ENCODE results near the gene RPP40. TPM values are rescaled to one million over a fixed set of nuclear protein-coding genes. Genes with fewer than 3 reads are reported as not detected.
"Not testable (repeated sequence)": the region's sequence is repeated elsewhere in the genome, so short reads cannot be mapped to it uniquely, and the experiment has no call there.

Gene RPP40
- total RNA-seq, 2 experiments from 2014 or later, result 12.2 to 22.7 TPM

DNA sequence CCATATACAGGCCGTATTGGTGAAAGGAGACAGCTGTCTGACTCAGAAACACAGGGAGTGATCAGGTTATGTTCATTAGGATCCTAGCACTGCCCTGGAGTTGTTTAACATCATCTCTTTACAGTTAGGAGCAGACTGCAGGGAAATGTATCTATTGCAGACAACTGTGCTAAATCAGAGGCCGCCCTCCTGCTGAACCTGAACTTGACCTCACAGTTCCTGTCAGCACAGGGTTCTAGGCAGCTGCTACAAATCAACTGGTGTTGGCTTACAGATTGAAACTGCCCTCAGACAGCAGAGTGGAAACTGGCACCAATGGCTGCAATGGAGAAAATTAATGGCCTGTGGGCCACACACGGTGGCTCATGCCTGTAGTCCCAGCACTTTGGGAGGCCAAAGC, 3.7 kb upstream of the RPP40 start:
- TF ChIP-seq, protein P1, sequence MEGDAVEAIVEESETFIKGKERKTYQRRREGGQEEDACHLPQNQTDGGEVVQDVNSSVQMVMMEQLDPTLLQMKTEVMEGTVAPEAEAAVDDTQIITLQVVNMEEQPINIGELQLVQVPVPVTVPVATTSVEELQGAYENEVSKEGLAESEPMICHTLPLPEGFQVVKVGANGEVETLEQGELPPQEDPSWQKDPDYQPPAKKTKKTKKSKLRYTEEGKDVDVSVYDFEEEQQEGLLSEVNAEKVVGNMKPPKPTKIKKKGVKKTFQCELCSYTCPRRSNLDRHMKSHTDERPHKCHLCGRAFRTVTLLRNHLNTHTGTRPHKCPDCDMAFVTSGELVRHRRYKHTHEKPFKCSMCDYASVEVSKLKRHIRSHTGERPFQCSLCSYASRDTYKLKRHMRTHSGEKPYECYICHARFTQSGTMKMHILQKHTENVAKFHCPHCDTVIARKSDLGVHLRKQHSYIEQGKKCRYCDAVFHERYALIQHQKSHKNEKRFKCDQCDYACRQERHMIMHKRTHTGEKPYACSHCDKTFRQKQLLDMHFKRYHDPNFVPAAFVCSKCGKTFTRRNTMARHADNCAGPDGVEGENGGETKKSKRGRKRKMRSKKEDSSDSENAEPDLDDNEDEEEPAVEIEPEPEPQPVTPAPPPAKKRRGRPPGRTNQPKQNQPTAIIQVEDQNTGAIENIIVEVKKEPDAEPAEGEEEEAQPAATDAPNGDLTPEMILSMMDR (conservative IDR thresholded peaks at IDR 0.05; ENCODE audit: low read length), result no peak
- no peak for TF ChIP-seq EZH2phosphoT487 (IDR thresholded peaks at IDR 0.05; ENCODE audit: borderline replicate concordance, low read depth, low read length)
- Histone ChIP-seq H2AFZ (ENCODE audit: low read length) (no peak overlapping the region), H3K4me3 (ENCODE audit: low read depth, low read length, poor library complexity, severe bottlenecking) (no peak overlapping the region), H4K20me1 (ENCODE audit: insufficient read depth, low read length) (no peaks in the 10 kb centered on the region), H3K36me3 (ENCODE audit: insufficient read depth, low read length) (no peaks in the 10 kb centered on the region), H3K27ac (ENCODE audit: low read depth, low read length, poor library complexity, severe bottlenecking) (no peak overlapping the region), H3K79me2 (ENCODE audit: insufficient read depth, low read depth, low read length) (no peaks in the 10 kb centered on the region; the same call in 1 of the 2 replicates), H3K4me2 (ENCODE audit: low read length) (no peak overlapping the region), H3K9me3 (ENCODE audit: low read length) (no peaks in the 10 kb centered on the region), H3K4me1 (ENCODE audit: insufficient read depth, low read length, poor library complexity, severe bottlenecking) (peaks cover 11% of the 10 kb centered on the region), H3K9me2 (ENCODE audit: insufficient read depth, low read length) (no peaks in the 10 kb centered on the region)
- ChIA-PET POLR2A (no interaction called here), CTCF (ENCODE audit: unreplicated experiment) (no interaction called here)
- DNase-seq (ENCODE audit: low spot score), result no peak
- intact Hi-C loops (cut with micrococcal nuclease; ENCODE audit: unreplicated experiment), result no loop called here
- no TSS peak for BruUV-seq (replicated peaks)

GRCh38 chr6:5006222-5006621, 2.4 kb upstream of the RPP40 start:
- H3K4me1 ChIP-seq (ENCODE audit: insufficient read depth, low read length, poor library complexity, severe bottlenecking), result peaks cover 11% of the 10 kb centered on the region
- no peak for DNase-seq (ENCODE audit: low spot score)
- BruUV-seq (replicated peaks), result no TSS peak
- H3K4me3 ChIP-seq (ENCODE audit: low read depth, low read length, poor library complexity, severe bottlenecking), result no peak overlapping the region
- H3K79me2 ChIP-seq (ENCODE audit: insufficient read depth, low read depth, low read length), result no peaks in the 10 kb centered on the region; the same call in 1 of the 2 replicates
- POLR2A ChIA-PET, result interaction anchor here (0.6 to 0.9 kb wide), 2 partner anchors 8 to 635 kb away, joined by 3 to 4 read pairs; no protein-coding TSS in a partner anchor
- intact Hi-C loops (cut with micrococcal nuclease; ENCODE audit: unreplicated experiment), result no loop called here
- H3K9me3 ChIP-seq (ENCODE audit: low read length), result no peaks in the 10 kb centered on the region
- H2AFZ ChIP-seq (ENCODE audit: low read length), result no peak overlapping the region
- no peak for TF ChIP-seq EZH2phosphoT487 (IDR thresholded peaks at IDR 0.05; ENCODE audit: borderline replicate concordance, low read depth, low read length)
- TF ChIP-seq, protein P1 (conservative IDR thresholded peaks at IDR 0.05; ENCODE audit: low read length), result no peak
- no peak overlapping the region for H3K4me2 ChIP-seq (ENCODE audit: low read length)
- H3K36me3 ChIP-seq (ENCODE audit: insufficient read depth, low read length), result peaks cover 10% of the 10 kb centered on the region
- no peaks in the 10 kb centered on the region for H4K20me1 ChIP-seq (ENCODE audit: insufficient read depth, low read length)
- CTCF ChIA-PET (ENCODE audit: unreplicated experiment), result no interaction called here
- H3K27ac ChIP-seq (ENCODE audit: low read depth, low read length, poor library complexity, severe bottlenecking), result no peak overlapping the region
- H3K9me2 ChIP-seq (ENCODE audit: insufficient read depth, low read length), result no peaks in the 10 kb centered on the region

- intact Hi-C loops (cut with micrococcal nuclease; ENCODE audit: unreplicated experiment); H3K4me3 ChIP-seq (ENCODE audit: low read depth, low read length, poor library complexity, severe bottlenecking); BruUV-seq (replicated peaks); H3K9me2 ChIP-seq (ENCODE audit: insufficient read depth, low read length); CTCF ChIA-PET (ENCODE audit: unreplicated experiment); H3K9me3 ChIP-seq (ENCODE audit: low read length); H4K20me1 ChIP-seq (ENCODE audit: insufficient read depth, low read length); H3K79me2 ChIP-seq (ENCODE audit: insufficient read depth, low read depth, low read length); DNase-seq (ENCODE audit: low spot score); H3K27ac ChIP-seq (ENCODE audit: low read depth, low read length, poor library complexity, severe bottlenecking): not testable (repeated sequence)
- peak overlapping the region; percentile 91; the same call in 1 of the 2 replicates for H3K4me2 ChIP-seq (ENCODE audit: low read length)
- H2AFZ ChIP-seq (ENCODE audit: low read length), result peak overlapping the region; percentile 98; the same call in 1 of the 2 replicates
- peaks cover 13% of the 10 kb centered on the region for H3K36me3 ChIP-seq (ENCODE audit: insufficient read depth, low read length)
- peaks cover 11% of the 10 kb centered on the region for H3K4me1 ChIP-seq (ENCODE audit: insufficient read depth, low read length, poor library complexity, severe bottlenecking)
- POLR2A ChIA-PET, result interaction anchor here (0.9 kb wide), 1 partner anchor 9 kb away, joined by 3 read pairs; no protein-coding TSS in a partner anchor
These were observed 1.2 kb upstream of the RPP40 start for GRCh38 chr6:5005038-5005433.

Data from OCI-LY7 (cell line).